Measurements from ENCODE around the gene PTPRU.

The PTPRU gene

GRCh38 chr1:29258976-29259801 lies 22.9 kb downstream of the PTPRU start:
- H3K4me3 ChIP-seq, result peak overlapping the region; percentile 11 to 53 (median 42)
- H3K27ac ChIP-seq, result no peak overlapping the region

GRCh38 chr1:29259802-29260441 lies 23.6 kb downstream of the PTPRU start:
- Histone ChIP-seq H3K4me3 (peak overlapping the region; percentile 11 to 53 (median 42)), H3K27ac (no peak overlapping the region)

- no peak overlapping the region for H3K27ac ChIP-seq
- peak overlapping the region in 1 of 7 experiments; percentile 45 for H3K4me3 ChIP-seq
These were observed 24.2 kb downstream of the PTPRU start for GRCh38 chr1:29260531-29260930.

DNA sequence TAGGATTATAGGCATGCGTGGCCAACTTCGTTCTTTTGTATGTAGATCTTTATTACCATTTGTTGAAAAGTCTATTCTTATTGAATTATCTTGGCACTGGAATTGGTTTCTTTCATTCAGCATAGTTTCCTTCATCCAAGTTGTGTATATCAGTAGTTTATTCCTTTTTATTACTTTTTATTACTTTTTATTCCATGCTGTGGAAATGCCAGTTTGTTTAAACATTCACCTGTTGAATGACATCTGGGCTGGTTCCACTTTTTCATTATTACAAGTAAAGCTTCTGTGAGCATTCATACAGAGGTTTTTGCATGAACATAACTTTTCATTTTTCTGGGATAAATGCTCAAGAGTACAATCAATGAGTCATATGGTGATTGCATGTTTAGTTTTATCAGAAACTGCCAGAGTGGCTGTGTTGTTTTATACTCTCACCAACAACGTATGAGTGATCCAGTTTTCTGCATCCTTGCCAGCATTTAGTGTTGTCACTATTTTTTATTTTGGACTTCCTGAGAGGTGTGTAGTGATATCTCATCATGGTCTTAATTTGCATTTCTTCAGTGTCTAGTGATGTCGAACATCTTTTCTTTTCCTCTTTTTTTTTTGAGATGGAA lies 28.6 kb downstream of the PTPRU start:
- Histone ChIP-seq H3K27ac (no peak overlapping the region), H3K4me3 (no peak overlapping the region)

DNA sequence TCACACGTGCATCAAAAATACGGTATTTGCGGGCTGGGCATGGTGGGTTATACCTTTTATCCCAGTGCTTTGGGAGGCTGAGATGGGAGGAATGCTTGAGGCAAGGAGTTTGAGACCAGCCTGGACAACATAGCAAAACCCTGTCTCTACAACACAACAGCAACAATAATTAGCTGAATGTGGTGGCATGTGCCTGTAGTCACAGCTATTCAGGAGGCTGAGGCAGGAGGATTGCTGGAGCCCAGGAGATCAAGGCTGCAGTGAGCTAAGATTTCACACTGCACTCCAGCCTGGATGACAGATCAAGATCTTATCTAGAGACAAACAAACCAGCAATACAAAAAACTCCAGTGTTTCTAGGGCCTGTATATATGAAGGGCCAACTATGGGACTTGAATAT lies 30.6 kb downstream of the PTPRU start:
- no peak overlapping the region for H3K4me3 ChIP-seq
- no peak overlapping the region for H3K27ac ChIP-seq

- H3K27ac ChIP-seq, result no peak overlapping the region
These were observed 31.2 kb downstream of the PTPRU start for GRCh38 chr1:29267321-29268070.

DNA sequence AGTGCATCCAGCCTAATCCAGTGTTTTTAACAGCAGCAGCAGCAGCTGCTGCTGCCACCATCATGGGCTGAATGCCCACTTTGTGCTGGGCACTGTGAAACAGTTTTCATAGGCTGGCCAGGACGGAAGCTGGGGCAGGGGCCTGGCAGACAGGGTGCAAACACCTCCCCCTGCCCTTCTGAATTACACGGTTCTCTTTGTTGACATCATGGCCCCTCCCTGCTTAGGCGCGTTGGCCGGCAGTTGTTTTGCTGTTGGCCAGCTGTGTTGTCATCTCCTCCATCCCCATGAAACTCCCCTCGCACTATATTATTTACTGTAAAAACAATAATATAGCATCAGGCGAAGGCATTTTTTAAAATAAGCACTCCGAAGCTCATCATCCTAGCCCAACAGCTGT lies 33.1 kb downstream of the PTPRU start:
- H3K27ac ChIP-seq, result no peak overlapping the region

More at GRCh38 chr1:29267321-29268070, 31.2 kb downstream of the PTPRU start:
- H3K4me3 ChIP-seq, result no peak overlapping the region

DNA sequence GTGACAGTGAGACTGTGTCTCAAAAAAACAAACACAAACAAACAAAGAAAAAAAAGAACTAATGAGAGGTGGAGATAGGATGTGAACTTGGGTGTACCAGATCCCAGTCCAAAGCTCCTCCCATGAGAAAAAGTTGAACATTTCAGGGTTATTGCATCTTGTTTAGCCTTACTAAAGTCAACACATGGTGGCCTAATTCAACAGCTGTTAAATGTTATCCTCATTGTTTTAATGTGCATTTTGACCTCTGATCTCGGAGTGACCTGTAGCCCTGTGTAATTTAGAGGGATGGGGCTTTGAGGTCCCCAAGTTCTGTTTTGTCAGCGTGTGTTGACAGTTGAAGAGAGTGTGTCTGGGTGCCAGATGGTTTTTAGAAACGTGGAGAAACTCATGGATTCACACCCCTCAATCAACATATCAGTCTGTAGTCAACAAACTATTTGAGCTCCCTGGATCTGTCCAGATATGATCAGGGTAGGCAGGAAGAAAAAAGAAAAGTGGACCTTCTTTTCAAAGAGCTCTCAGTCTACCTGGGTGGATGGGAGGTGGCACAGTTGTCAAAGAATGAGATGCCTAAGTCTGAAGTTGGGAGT lies 34.7 kb downstream of the PTPRU start:
- Histone ChIP-seq H3K4me3 (no peak overlapping the region), H3K27ac (no peak overlapping the region)

More for the DNA sequence above, 33.1 kb downstream of the PTPRU start:
- H3K4me3 ChIP-seq, result no peak overlapping the region

DNA sequence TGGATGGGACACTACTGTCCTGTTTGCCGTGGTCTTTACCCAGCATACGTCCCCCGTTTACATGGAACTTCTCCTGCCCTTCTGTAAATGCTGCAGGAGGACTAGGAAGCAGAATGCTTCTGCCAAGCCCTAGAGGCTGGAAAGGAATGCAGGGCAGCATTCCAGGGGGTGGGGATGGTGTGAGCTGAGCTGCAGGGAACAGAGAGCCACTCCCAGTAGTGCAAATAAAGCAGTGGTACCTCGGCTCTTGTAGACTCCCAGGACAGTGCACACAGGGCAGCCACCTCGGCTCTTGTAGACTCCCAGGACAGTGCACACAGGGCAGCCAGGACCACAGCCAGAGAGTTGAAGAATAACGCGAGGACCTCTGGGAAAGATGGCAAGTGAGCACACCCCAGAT lies 35.4 kb downstream of the PTPRU start:
- no peak overlapping the region for H3K27ac ChIP-seq
- H3K4me3 ChIP-seq, result no peak overlapping the region

GRCh38 chr1:29272147-29272907 lies 36.0 kb downstream of the PTPRU start:
- H3K27ac ChIP-seq, result no peak overlapping the region
- H3K4me3 ChIP-seq, result no peak overlapping the region

- Histone ChIP-seq H3K27ac (no peak overlapping the region), H3K4me3 (no peak overlapping the region)
These were observed 39.1 kb downstream of the PTPRU start for GRCh38 chr1:29275435-29275834.

DNA sequence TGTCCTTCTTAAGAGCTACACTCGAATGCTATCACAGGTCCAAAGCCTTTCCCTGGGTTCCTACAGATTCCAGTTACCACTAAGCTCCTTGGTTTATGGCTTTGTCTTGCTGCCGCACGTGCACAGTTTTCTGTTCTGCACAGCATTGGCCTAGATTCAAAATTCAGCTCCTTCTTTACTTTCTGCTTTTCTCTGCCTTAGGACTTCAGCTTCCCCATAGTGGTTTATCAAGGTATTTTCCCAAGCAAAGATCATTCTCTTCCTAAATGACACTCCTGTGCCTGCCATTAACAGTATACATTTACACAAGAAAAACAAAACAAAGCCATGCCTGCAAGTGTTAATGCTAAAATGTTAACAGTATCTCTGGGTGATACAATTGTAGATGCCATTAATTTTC lies 41.8 kb downstream of the PTPRU start:
- Histone ChIP-seq H3K27ac (no peak overlapping the region), H3K4me3 (no peak overlapping the region)

- H3K27ac ChIP-seq, result no peak overlapping the region
- H3K4me3 ChIP-seq, result no peak overlapping the region
These were observed 43.1 kb downstream of the PTPRU start for GRCh38 chr1:29279406-29279805.

- no peak overlapping the region for H3K27ac ChIP-seq
- H3K4me3 ChIP-seq, result no peak overlapping the region
These were observed 43.6 kb downstream of the PTPRU start for GRCh38 chr1:29279951-29280391.

GRCh38 chr1:29280409-29281131 lies 44.2 kb downstream of the PTPRU start:
- H3K4me3 ChIP-seq, result no peak overlapping the region

DNA sequence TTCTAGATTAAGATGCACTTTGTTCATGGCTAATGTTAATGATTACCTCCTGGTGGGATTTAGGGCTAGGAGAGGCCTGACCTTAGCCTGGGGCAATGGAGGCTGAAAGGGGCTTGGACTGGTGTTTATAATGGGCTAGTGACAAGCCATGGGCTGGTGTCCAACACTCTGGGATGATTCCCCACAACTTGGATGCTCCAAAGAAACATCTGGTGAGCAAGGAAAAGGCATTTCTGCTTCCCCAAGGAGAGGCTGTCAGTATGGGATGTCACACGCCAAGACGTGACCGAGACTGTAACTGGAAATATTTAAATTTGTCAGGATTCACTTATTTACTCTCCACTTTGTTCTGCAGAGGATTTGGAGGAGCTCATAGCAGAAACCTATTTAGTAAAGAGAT lies 45.2 kb downstream of the PTPRU start:
- H3K4me3 ChIP-seq, result no peak overlapping the region
- no peak overlapping the region for H3K27ac ChIP-seq

More at GRCh38 chr1:29280409-29281131, 44.2 kb downstream of the PTPRU start:
- H3K27ac ChIP-seq, result no peak overlapping the region

GRCh38 chr1:29282135-29282923 lies 46.0 kb downstream of the PTPRU start:
- no peak overlapping the region for H3K27ac ChIP-seq
- H3K4me3 ChIP-seq, result no peak overlapping the region

All from skin epidermis (tissue), 12 donors.